HG02642 (cell line): ENCODE results near the gene CCDC110.

Experiments
- ATAC-seq: cut with Tn5 transposase; IDR thresholded peaks from one replicate; pipeline ENCODE4 v1.9.1; 2021; ENCODE audit warnings: mild to moderate bottlenecking; ENCODE audit not compliant: unreplicated experiment, poor library complexity

The CCDC110 gene

DNA sequence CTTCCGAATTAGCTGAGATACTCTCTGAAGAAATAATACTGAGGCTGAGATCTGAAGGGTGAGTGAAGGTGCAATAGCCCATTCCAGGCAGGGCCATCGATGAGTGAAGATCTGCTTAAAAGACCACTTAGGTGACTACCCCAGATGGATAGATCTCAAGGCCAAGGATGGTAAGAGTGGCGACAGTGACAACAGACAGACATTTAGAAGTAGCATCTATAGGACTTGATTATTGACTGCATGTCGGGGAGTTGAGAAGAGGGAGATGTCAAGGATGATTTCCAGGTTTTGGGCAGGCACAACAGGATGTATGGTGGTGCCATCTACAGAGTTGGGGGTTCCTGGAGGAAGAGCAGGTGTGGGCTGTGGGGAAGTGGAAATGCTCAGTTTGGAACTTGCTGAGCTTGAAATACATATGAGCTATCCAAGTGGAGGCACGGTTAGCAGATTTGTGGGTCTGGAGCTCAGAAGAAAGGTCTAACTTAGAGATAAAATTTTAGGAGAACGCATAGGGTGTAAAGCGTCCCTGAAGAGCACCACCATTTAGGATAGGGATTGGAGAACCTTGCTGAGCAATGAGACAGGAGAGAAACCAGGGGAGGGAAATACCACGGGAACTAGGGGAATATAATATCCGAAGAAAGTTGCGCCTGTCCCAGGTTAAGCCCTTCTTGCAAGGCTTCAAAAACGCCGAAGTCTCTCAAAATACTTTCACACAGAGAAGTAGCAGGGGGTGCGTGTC lies 46.5 kb downstream of the CCDC110 start:
- ATAC-seq = peak; percentile 1

GRCh38 chr4:185421366-185422124 lies 50.0 kb downstream of the CCDC110 start:
- ATAC-seq = no peak

GRCh38 chr4:185416955-185417354 lies 54.6 kb downstream of the CCDC110 start:
- ATAC-seq = no peak

GRCh38 chr4:185412412-185412811 lies 59.1 kb downstream of the CCDC110 start:
- no peak for ATAC-seq

DNA sequence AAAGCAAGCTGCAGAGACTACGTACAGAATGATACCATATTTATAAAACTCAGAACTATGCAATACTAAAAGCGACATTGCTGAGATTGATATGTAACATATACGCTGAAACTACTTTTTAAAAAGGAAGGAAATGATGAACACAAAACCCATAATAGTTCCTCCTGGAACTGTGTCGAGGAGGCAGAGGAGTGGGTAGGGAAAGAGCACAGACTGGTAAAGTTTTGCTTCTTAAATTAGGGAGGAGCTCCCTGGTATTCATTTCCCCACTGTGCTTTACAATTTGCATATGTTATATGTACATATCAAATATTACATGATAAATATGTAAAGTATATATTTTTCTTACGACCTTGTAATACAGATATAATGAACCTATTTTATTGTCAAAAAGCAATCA lies 59.7 kb downstream of the CCDC110 start:
- no peak for ATAC-seq

- no peak for ATAC-seq
Observed at GRCh38 chr4:185408432-185408831, 63.1 kb downstream of the CCDC110 start.

DNA sequence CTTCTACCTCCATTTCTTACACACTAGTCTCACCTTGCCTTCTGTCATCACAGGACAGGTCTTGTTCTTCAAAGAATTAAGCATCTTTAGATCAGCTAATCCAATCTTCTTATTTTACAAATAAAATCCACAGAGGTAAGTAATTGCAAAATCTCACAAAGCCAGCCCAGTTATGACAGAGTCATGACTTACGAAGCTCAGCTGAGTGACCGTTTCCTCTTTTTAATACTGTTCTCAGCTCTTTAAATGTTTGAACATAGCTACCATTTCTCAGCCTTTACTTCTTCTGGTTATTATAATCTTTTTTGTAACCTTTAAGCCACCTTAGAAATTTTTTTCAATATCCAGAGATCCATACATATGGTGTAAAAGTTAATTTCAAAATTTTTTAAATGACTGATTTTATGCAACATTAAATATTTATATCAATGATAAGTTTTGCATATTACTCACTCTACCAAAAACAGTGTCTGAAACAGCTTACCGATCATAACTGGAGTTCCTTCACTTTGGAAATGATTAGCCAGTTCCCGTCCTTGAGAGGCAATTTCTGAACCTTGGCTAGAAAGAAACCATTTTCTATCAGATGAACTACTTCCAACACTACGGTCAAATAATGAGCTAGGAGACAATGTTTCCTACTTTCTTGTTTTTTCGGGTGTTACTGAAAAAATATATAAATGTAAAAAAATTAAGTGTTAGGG lies 66.1 kb downstream of the CCDC110 start:
- peak; percentile 60 for ATAC-seq

- ATAC-seq = no peak
Observed at GRCh38 chr4:185404031-185404430, 67.5 kb downstream of the CCDC110 start.

DNA sequence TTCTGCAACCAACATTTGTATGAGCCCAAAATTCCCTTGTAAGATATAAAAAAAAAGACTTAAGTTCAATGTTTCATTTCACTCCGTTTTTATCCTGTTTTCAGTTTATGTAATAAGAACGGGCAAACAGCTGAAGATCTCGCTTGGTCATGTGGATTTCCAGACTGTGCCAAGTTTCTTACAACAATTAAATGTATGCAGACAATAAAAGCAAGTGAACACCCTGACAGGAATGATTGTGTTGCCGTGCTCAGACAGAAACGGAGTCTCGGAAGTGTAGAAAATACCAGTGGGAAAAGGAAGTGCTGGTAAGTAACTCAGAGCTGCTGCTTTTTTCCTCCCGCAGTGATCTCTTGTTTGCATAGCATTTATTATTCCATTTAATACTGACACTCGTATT lies 72.1 kb downstream of the CCDC110 start:
- ATAC-seq = no peak

DNA sequence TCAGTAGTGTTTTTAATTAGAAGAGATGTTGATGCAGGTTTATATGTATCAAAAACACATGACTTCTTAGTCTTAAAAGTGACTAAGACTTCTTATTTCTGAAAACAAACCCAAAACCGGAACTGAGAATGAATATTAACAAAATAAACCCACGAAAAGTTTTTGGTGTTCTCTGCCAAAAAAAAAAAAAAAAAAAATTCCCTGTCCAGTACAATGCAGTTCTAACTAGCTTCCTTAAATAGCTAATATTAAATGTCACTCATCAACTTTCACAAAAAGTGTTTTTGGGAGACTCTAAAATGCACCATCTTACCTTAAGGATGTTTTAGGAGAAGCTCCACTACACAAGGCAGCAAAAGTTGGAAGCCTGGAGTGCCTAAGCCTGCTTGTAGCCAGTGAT lies 72.9 kb downstream of the CCDC110 start:
- no peak for ATAC-seq

GRCh38 chr4:185396724-185397385 lies 74.7 kb downstream of the CCDC110 start, which contains the start of gene ANKRD37:
TSS of gene ANKRD37 (plus strand) at chr4:185396841. CDS start at chr4:185396924, 83 bp downstream.
- no peak for ATAC-seq

DNA sequence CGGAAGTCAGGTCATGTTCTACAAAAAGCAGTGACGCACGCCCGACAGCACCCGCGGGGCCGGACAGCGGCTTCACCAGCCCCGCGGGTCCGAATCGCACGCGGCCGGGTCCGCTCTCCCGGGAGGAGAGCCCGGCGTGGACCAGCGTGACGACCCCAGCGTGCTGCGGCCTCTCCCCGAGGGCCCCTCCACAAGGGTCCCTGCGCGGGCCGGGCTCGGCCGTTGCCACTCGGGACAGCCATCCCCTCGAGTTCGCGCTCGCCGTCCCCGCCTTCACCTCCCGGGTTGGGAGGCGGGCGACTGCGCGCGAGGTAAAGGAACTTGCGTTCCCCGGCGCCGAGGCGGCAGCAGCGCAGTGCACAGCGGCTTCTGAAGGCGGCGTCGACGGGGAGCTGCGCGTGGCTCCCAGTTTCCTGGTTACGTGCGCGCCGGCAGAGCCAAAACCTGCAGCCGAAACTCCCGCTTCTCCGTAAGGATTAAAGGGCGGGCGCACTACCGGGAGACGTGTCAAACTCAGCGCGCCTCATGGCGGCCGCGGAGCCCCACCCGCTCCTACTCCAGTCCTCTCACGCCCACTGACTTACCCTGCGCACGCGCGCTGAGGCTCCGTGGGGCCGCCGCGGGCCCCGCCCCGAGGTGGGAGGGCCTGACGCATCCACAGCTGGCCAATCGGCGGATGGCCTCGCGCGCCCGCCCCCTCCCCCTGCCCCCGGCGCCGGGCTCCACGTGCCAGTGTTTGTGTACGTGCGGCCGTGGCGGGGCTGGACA lies 75.4 kb downstream of the CCDC110 start:
- ATAC-seq = peak; percentile 86

GRCh38 chr4:185395238-185395955 lies 76.1 kb downstream of the CCDC110 start, which contains the start of gene LRP2BP:
TSS of gene LRP2BP (minus strand) at chr4:185395924. CDS start at chr4:185378186, 17,738 bp downstream.
- no peak for ATAC-seq
